NCI-H526 (cell line): Measurements from ENCODE around the gene UBAP2.
"Not testable (repeated sequence)": the region's sequence is repeated elsewhere in the genome, so short reads cannot be mapped to it uniquely, and the experiment has no call there.

Experiments
- DNase-seq, 2 experiments: peaks; one replicate each; lab custom pipeline; 2025; lab: John Stamatoyannopoulos, UW

UBAP2 gene

GRCh38 chr9:34049630-34050384, 1.1 kb upstream of the UBAP2 start:
- DNase-seq: peak in 1 of 2 experiments; percentile 9

- peak; percentile 54 to 73 for DNase-seq
These were observed 592 bp downstream of the UBAP2 start for GRCh38 chr9:34047864-34048726.

- DNase-seq: peak in 1 of 2 experiments; percentile 5
These were observed 1.8 kb downstream of the UBAP2 start for GRCh38 chr9:34046784-34047379.

- DNase-seq: no peak
These were observed 2.8 kb downstream of the UBAP2 start for GRCh38 chr9:34045903-34046302.

GRCh38 chr9:34042074-34042473, 6.6 kb downstream of the UBAP2 start:
- DNase-seq: not testable (repeated sequence)

- DNase-seq: not testable (repeated sequence)
These were observed 9.8 kb downstream of the UBAP2 start for GRCh38 chr9:34038851-34039250.

GRCh38 chr9:34037626-34038025, 11.1 kb downstream of the UBAP2 start:
- DNase-seq: peak; percentile 4 to 10

GRCh38 chr9:34036625-34037024, 12.1 kb downstream of the UBAP2 start:
- DNase-seq: no peak

- no peak for DNase-seq
These were observed 13.0 kb downstream of the UBAP2 start for GRCh38 chr9:34035656-34036055.

GRCh38 chr9:34034698-34035065, 14.0 kb downstream of the UBAP2 start:
- DNase-seq: no peak

- DNase-seq: no peak
These were observed 16.1 kb downstream of the UBAP2 start for GRCh38 chr9:34032631-34033030.

- DNase-seq: no peak
These were observed 20.7 kb downstream of the UBAP2 start for GRCh38 chr9:34027845-34028574.

- DNase-seq: no peak
These were observed 22.9 kb downstream of the UBAP2 start for GRCh38 chr9:34025811-34026210.

- no peak for DNase-seq
These were observed 23.6 kb downstream of the UBAP2 start for GRCh38 chr9:34025062-34025461.

- DNase-seq: not testable (repeated sequence)
These were observed 24.2 kb downstream of the UBAP2 start for GRCh38 chr9:34024476-34024875.

GRCh38 chr9:34016149-34016548, 32.5 kb downstream of the UBAP2 start:
- DNase-seq: no peak

GRCh38 chr9:34010979-34011378, 37.7 kb downstream of the UBAP2 start:
- peak in 1 of 2 experiments; percentile 32 for DNase-seq

- DNase-seq: no peak
These were observed 46.7 kb downstream of the UBAP2 start for GRCh38 chr9:34001951-34002350.

- no peak for DNase-seq
These were observed 47.4 kb downstream of the UBAP2 start for GRCh38 chr9:34001298-34001697.

GRCh38 chr9:33995449-33995848, 53.2 kb downstream of the UBAP2 start:
- no peak for DNase-seq

GRCh38 chr9:33993104-33993503, 55.6 kb downstream of the UBAP2 start:
- DNase-seq: no peak

- no peak for DNase-seq
These were observed 56.1 kb downstream of the UBAP2 start for GRCh38 chr9:33992632-33993031.
